Activated CD8-positive, alpha-beta T cell treated with anti-CD3 and anti-CD28 coated beads for 36 hours (primary cell): Measurements from ENCODE around the gene FOXK2. TPM values are rescaled to one million over a fixed set of nuclear protein-coding genes. Genes with fewer than 3 reads are reported as not detected.
"Not testable (repeated sequence)": the region's sequence is repeated elsewhere in the genome, so short reads cannot be mapped to it uniquely, and the experiment has no call there.

Experiments
- ATAC-seq: fragments of 200-7000 bp; cut with Tn5 transposase; one replicate; pipeline ENCODE4 v1.10.0; 2021; ENCODE audit warnings: mild to moderate bottlenecking, moderate library complexity
- CTCF ChIA-PET: fragments of 350-600 bp; sonication (Branson Sonifier 250); formaldehyde crosslinking; loops from one replicate; lab custom pipeline; 2021; ENCODE audit warnings: antibody characterized with exemption; lab: Charles Lee
- POLR2A ChIA-PET: fragments of 350-600 bp; sonication (Branson Sonifier 250); formaldehyde crosslinking; loops from one replicate; lab custom pipeline; 2021; ENCODE audit warnings: antibody characterized with exemption; lab: Charles Lee
- DNase-seq: peaks from one replicate; pipeline ENCODE4 v3.0.0-alpha.2; 2020
- H3K27ac Mint-ChIP-seq: one replicate; pipeline ENCODE4 v1.8.0; 2021; ENCODE audit warnings: mild to moderate bottlenecking, mixed read lengths
- H3K27me3 Mint-ChIP-seq: one replicate; pipeline ENCODE4 v1.8.0; 2021; ENCODE audit warnings: mixed read lengths
- H3K36me3 Mint-ChIP-seq: one replicate; pipeline ENCODE4 v1.8.0; 2021; ENCODE audit warnings: low read depth, mixed read lengths
- H3K4me1 Mint-ChIP-seq: one replicate; pipeline ENCODE4 v1.8.0; 2021; ENCODE audit warnings: low read depth, mixed read lengths
- H3K4me3 Mint-ChIP-seq: one replicate; pipeline ENCODE4 v1.8.0; 2021; ENCODE audit warnings: mild to moderate bottlenecking, moderate library complexity, mixed read lengths
- H3K9me3 Mint-ChIP-seq: one replicate; pipeline ENCODE4 v1.8.0; 2021; ENCODE audit warnings: mixed read lengths
- intact Hi-C: fragments of 100-400 bp; cut with micrococcal nuclease; formaldehyde crosslinking; loops from one replicate; pipeline ENCODE4 v1.10.0; 2022
- total RNA-seq, 2 experiments: library from RNA; stranded (reverse); gene quantifications; one replicate each; pipeline ENCODE4 v1.2.3, GENCODE V29; 2021
- TF ChIP-seq, protein P1 (sequence below): fragments of 200-600 bp; IDR thresholded peaks from one replicate; pipeline ENCODE4 v1.8.0; 2022; ENCODE audit warnings: antibody characterized with exemption, mild to moderate bottlenecking

FOXK2 gene
- total RNA-seq, 2 experiments from 2014 or later, result 55.6 to 59.5 TPM

DNA sequence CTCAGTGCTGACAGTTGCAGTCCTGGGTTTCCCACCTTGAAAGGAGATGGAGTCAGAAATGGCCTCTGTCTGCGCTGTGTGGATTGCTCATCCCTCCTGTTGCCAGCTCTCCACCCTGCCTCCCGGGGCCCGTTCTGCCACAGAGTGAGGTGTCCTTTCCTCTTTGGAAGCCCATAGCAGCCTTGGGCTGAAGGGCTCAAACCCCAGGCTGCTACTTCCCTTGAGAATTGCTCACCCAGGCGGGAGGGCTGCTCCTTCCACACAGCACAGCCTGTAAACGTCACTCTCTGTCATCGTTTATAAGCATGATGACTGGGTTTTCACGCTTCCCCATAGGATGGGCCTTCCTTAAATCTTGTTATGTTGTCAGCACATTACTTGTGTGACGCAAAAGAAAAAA lies 62.7 kb downstream of the FOXK2 start:
- H3K4me3 Mint-ChIP-seq, result no peak overlapping the region
- CTCF ChIA-PET, result interaction anchor here (0.9 kb wide), 1 partner anchor 27 kb away, joined by 3 read pairs; no protein-coding TSS in a partner anchor
- no peak overlapping the region for H3K27ac Mint-ChIP-seq
- POLR2A ChIA-PET, result interaction anchor here (0.6 kb wide), 1 partner anchor 318 kb away, joined by 3 read pairs; no protein-coding TSS in a partner anchor
- H3K36me3 Mint-ChIP-seq, result peaks cover 22% of the 10 kb centered on the region
- DNase-seq (no peak), ATAC-seq (no peak)
- intact Hi-C loops, result no loop called here
- H3K4me1 Mint-ChIP-seq, result peaks cover 13% of the 10 kb centered on the region
- TF ChIP-seq, protein P1, sequence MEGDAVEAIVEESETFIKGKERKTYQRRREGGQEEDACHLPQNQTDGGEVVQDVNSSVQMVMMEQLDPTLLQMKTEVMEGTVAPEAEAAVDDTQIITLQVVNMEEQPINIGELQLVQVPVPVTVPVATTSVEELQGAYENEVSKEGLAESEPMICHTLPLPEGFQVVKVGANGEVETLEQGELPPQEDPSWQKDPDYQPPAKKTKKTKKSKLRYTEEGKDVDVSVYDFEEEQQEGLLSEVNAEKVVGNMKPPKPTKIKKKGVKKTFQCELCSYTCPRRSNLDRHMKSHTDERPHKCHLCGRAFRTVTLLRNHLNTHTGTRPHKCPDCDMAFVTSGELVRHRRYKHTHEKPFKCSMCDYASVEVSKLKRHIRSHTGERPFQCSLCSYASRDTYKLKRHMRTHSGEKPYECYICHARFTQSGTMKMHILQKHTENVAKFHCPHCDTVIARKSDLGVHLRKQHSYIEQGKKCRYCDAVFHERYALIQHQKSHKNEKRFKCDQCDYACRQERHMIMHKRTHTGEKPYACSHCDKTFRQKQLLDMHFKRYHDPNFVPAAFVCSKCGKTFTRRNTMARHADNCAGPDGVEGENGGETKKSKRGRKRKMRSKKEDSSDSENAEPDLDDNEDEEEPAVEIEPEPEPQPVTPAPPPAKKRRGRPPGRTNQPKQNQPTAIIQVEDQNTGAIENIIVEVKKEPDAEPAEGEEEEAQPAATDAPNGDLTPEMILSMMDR, result no peak
- no peaks in the 10 kb centered on the region for H3K9me3 Mint-ChIP-seq
- H3K27me3 Mint-ChIP-seq, result no peaks in the 10 kb centered on the region

DNA sequence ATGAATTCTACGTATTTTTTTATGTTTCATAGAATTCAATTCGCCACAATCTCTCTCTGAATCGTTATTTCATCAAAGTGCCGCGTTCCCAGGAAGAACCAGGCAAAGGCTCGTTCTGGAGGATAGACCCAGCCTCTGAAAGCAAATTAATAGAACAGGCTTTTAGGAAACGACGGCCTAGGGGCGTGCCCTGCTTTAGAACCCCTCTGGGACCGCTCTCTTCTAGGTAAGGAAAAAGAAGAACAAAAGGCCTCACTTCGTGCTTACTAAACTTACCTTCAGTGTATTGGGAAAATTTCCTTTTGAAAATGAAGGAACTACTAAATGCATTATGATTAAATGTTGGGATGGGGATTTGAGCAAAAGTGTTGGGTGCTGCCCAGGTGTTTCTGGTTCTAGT lies 63.2 kb downstream of the FOXK2 start:
- POLR2A ChIA-PET, result no interaction called here
- TF ChIP-seq, protein P1, result no peak
- no peak overlapping the region for H3K27ac Mint-ChIP-seq
- CTCF ChIA-PET, result no interaction called here
- ATAC-seq (no peak), DNase-seq (no peak)
- peaks cover 25% of the 10 kb centered on the region for H3K36me3 Mint-ChIP-seq
- intact Hi-C loops, result no loop called here
- H3K9me3 Mint-ChIP-seq, result no peaks in the 10 kb centered on the region
- no peaks in the 10 kb centered on the region for H3K27me3 Mint-ChIP-seq
- H3K4me3 Mint-ChIP-seq, result no peak overlapping the region
- peaks cover 14% of the 10 kb centered on the region for H3K4me1 Mint-ChIP-seq

DNA sequence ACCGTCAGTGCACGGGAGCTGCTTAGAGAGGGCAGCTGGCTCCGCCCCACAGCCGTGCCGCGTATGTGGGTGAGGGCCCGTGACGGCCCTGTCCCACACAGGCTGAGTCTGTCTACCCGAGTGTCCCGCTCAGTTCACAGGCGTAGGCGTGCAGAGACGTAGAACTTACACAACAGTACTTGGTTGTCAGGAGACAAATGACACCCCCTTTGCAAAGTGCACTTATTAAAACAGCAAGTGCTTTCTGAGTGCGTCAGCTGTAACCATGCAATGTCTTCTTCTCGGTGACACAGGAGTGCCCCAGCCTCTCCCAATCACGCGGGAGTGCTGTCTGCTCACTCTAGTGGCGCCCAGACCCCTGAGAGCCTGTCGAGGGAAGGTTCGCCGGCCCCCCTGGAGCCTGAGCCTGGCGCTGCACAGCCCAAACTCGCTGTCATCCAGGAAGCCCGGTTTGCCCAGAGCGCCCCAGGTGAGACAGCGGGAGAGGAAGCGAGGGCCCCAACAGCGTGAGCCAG lies 64.2 kb downstream of the FOXK2 start:
- Mint-ChIP-seq H3K4me1 (peaks cover 22% of the 10 kb centered on the region), H3K27ac (peak overlapping the region; percentile 50), H3K27me3 (no peaks in the 10 kb centered on the region), H3K36me3 (peaks cover 28% of the 10 kb centered on the region), H3K4me3 (no peak overlapping the region), H3K9me3 (no peaks in the 10 kb centered on the region)
- TF ChIP-seq, protein P1, result no peak
- intact Hi-C loops, result no loop called here
- ChIA-PET CTCF (no interaction called here), POLR2A (no interaction called here)
- ATAC-seq (peak; percentile 77), DNase-seq (peak; percentile 64)

DNA sequence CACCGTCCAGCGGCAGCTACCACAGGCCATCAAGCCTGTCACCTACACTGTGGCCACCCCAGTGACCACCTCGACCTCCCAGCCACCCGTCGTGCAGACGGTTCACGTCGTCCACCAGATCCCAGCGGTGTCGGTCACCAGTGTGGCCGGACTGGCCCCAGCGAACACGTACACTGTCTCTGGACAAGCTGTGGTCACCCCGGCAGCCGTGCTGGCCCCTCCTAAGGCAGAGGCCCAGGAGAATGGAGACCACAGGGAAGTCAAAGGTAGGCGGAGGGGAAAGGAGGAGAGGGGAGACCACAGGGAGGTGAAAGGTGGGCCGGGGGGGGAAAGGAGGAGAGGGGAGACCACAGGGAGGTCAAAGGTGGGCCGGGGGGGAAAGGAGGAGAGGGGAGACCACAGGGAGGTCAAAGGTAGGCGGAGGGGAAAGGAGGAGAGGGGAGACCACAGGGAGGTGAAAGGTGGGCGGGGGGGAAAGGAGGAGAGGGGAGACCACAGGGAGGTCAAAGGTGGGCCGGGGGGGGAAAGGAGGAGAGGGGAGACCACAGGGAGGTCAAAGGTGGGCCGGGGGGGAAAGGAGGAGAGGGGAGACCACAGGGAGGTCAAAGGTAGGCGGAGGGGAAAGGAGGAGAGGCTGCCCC lies 66.5 kb downstream of the FOXK2 start:
- CTCF ChIA-PET, H3K4me3 Mint-ChIP-seq, intact Hi-C loops, H3K9me3 Mint-ChIP-seq, H3K27me3 Mint-ChIP-seq, DNase-seq, ATAC-seq, POLR2A ChIA-PET: not testable (repeated sequence)
- peaks cover 28% of the 10 kb centered on the region for H3K36me3 Mint-ChIP-seq
- peak overlapping the region; percentile 70 for H3K27ac Mint-ChIP-seq
- H3K4me1 Mint-ChIP-seq, result peaks cover 22% of the 10 kb centered on the region

DNA sequence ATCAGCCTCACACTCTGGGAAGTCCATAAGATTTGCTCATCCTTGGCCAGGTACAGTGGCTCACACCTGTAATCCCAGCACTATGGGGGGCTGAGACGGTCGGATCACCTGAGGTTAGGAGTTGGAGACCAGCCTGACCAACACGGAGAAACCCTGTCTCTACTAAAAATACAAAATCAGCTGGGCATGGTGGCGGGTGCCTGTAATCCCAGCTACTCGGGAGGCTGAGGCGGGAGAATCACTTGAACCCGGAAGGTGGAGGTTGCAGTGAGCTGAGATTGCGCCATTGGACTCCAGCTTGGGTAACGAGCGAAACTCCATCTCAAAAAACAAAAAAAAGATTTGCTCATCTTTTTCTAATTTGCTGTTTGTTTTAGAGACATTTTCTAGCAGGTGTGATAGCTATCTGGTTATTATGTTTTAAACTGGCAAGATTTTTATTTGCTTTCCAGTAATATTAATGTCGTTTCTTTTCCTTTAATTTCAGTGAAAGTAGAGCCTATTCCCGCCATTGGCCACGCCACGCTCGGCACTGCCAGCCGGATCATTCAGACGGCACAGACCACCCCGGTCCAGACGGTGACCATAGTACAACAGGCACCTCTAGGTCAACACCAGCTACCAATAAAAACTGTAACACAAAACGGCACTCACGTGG lies 67.2 kb downstream of the FOXK2 start:
- intact Hi-C loops, result no loop called here
- Mint-ChIP-seq H3K4me1 (peaks cover 24% of the 10 kb centered on the region), H3K4me3 (no peak overlapping the region), H3K27me3 (no peaks in the 10 kb centered on the region), H3K27ac (peak overlapping the region; percentile 17), H3K9me3 (no peaks in the 10 kb centered on the region), H3K36me3 (peaks cover 28% of the 10 kb centered on the region)
- TF ChIP-seq, protein P1, result no peak
- DNase-seq (no peak), ATAC-seq (no peak)
- ChIA-PET POLR2A (no interaction called here), CTCF (no interaction called here)
